Measurements from ENCODE around the gene PCGF5. TPM values are rescaled to one million over a fixed set of nuclear protein-coding genes. Genes with fewer than 3 reads are reported as not detected.

The PCGF5 gene
- total and polyA plus RNA-seq, 9 of the 15 experiments (the other 6 are each of a cell fraction or from before 2014, with no cell fraction given), result 10.9 to 40.0 (median 20.3) TPM

DNA sequence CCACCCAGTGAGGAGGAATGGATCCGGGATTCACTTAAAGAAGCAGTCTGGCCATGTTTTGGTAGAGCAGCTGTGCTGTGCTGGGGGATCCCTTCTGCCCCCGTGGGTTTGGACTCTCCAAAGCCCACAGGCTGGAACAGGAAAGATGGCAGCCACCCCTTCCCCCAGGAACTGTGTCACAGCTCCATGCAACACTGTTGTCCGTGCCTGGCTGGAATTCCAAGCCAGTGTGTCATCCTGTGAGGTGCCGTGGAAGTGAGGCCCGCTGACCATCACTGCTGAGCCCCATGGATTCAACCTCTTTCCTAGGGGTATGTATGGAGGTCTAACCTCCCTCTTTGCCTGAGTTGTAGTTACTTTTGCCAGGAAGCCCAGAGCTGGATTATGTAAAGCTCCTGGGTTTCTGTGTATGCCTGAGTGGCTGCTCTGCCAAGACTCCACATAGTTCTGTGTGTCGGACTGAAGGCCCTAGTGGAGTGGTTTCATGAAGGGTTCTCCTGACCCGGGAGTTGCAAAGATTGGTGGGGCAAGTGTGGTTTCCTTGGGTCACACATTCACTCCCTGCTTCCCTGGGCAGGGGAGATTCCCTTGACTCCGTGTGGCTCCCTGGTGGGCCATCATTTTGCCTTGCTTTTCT is 35.1 kb upstream of the PCGF5 start:
- Histone ChIP-seq H3K27ac (ENCODE audit: extremely low read depth, low read depth, low read length) (no peak overlapping the region), H3K9me3 (replicated peaks; ENCODE audit: control insufficient read depth, insufficient read depth, low read depth, low read length) (no peaks in the 10 kb centered on the region), H3K9me1 (ENCODE audit: control insufficient read depth, insufficient read depth, low read length) (no peaks in the 10 kb centered on the region), H3K4me3 (no peak overlapping the region), H3K4me1 (replicated peaks in 1 of 2; ENCODE audit: control insufficient read depth in 2 of 2, insufficient read depth in 2 of 2, low read length in 2 of 2) (no peaks in the 10 kb centered on the region; a peak in 2 of 5 replicates), H3K27me3 (ENCODE audit: control insufficient read depth in 2 of 2, insufficient read depth in 2 of 2, low read length in 2 of 2) (no peaks in the 10 kb centered on the region), H4K20me1 (replicated peaks; ENCODE audit: control insufficient read depth, insufficient read depth, low read length) (no peaks in the 10 kb centered on the region), H3K79me2 (ENCODE audit: control insufficient read depth, insufficient read depth, low read length) (peaks cover 21% of the 10 kb centered on the region; the same call in 2 of the 3 replicates), H3K9ac (ENCODE audit: insufficient read depth in 1 of 2, low read depth in 2 of 2, low read length in 2 of 2) (no peak overlapping the region), H3K36me3 (ENCODE audit: control insufficient read depth, insufficient read depth, low read length) (no peaks in the 10 kb centered on the region), H3K4me2 (ENCODE audit: insufficient read depth, low read length) (no peak overlapping the region), H2AFZ (ENCODE audit: low read depth, low read length) (no peak overlapping the region)
- ChIA-PET POLR2A (no interaction called here), CTCF (ENCODE audit: low intra/inter-chr PET ratio) (no interaction called here)
- in situ Hi-C loops (cut with MboI), result no loop called here
- BruUV-seq (replicated peaks), result no TSS peak
- no peak for ATAC-seq
- no peak for DNase-seq (ENCODE audit: extremely low read depth in 1 of 4, low spot score in 3 of 4)
- intact Hi-C loops (cut with micrococcal nuclease), result no loop called here
- WGBS (ENCODE audit: insufficient coverage, low coverage, missing lambda C conversion rate), result 47% methylated on average over 8 of the region's 8 CpGs
- no peak for FAIRE-seq
- TF ChIP-seq RBM14 (IDR thresholded peaks at IDR 0.05; ENCODE audit: borderline replicate concordance, insufficient read depth, low read depth, low read length) (no peak), MCM5 (IDR thresholded peaks at IDR 0.05; ENCODE audit: low read depth) (no peak), ZFP1 (CRISPR knock-in tag; IDR thresholded peaks at IDR 0.05) (no peak), DIDO1 (tag; IDR thresholded peaks at IDR 0.05; ENCODE audit: low read depth) (no peak), RFX1 (IDR thresholded peaks at IDR 0.05) (no peak), ZNF41 (CRISPR knock-in tag; conservative IDR thresholded peaks at IDR 0.05) (no peak), BCL6 (CRISPR knock-in tag; IDR thresholded peaks at IDR 0.05) (no peak)
- TF ChIP-seq, protein P1, sequence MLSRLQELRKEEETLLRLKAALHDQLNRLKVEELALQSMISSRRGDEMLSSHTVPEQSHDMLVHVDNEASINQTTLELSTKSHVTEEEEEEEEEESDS (CRISPR knock-in tag; IDR thresholded peaks at IDR 0.05), result no peak
- TF ChIP-seq, protein P2, sequence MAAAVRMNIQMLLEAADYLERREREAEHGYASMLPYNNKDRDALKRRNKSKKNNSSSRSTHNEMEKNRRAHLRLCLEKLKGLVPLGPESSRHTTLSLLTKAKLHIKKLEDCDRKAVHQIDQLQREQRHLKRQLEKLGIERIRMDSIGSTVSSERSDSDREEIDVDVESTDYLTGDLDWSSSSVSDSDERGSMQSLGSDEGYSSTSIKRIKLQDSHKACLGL (CRISPR knock-in tag; IDR thresholded peaks at IDR 0.05; ENCODE audit: borderline replicate concordance, poor library complexity, severe bottlenecking), result no peak
- TF ChIP-seq, protein P3, sequence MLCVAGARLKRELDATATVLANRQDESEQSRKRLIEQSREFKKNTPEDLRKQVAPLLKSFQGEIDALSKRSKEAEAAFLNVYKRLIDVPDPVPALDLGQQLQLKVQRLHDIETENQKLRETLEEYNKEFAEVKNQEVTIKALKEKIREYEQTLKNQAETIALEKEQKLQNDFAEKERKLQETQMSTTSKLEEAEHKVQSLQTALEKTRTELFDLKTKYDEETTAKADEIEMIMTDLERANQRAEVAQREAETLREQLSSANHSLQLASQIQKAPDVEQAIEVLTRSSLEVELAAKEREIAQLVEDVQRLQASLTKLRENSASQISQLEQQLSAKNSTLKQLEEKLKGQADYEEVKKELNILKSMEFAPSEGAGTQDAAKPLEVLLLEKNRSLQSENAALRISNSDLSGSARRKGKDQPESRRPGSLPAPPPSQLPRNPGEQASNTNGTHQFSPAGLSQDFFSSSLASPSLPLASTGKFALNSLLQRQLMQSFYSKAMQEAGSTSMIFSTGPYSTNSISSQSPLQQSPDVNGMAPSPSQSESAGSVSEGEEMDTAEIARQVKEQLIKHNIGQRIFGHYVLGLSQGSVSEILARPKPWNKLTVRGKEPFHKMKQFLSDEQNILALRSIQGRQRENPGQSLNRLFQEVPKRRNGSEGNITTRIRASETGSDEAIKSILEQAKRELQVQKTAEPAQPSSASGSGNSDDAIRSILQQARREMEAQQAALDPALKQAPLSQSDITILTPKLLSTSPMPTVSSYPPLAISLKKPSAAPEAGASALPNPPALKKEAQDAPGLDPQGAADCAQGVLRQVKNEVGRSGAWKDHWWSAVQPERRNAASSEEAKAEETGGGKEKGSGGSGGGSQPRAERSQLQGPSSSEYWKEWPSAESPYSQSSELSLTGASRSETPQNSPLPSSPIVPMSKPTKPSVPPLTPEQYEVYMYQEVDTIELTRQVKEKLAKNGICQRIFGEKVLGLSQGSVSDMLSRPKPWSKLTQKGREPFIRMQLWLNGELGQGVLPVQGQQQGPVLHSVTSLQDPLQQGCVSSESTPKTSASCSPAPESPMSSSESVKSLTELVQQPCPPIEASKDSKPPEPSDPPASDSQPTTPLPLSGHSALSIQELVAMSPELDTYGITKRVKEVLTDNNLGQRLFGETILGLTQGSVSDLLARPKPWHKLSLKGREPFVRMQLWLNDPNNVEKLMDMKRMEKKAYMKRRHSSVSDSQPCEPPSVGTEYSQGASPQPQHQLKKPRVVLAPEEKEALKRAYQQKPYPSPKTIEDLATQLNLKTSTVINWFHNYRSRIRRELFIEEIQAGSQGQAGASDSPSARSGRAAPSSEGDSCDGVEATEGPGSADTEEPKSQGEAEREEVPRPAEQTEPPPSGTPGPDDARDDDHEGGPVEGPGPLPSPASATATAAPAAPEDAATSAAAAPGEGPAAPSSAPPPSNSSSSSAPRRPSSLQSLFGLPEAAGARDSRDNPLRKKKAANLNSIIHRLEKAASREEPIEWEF (CRISPR knock-in tag; IDR thresholded peaks at IDR 0.05), result no peak
- TF ChIP-seq, protein P4, sequence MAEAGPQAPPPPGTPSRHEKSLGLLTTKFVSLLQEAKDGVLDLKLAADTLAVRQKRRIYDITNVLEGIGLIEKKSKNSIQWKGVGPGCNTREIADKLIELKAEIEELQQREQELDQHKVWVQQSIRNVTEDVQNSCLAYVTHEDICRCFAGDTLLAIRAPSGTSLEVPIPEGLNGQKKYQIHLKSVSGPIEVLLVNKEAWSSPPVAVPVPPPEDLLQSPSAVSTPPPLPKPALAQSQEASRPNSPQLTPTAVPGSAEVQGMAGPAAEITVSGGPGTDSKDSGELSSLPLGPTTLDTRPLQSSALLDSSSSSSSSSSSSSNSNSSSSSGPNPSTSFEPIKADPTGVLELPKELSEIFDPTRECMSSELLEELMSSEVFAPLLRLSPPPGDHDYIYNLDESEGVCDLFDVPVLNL (CRISPR knock-in tag; IDR thresholded peaks at IDR 0.05; ENCODE audit: low read depth), result no peak
